Skin of body (tissue), 2 donors: ENCODE measurements around the gene ADAMTS16. TPM values are rescaled to one million over a fixed set of nuclear protein-coding genes. Genes with fewer than 3 reads are reported as not detected.
"Not testable (repeated sequence)": the region's sequence is repeated elsewhere in the genome, so short reads cannot be mapped to it uniquely, and the experiment has no call there.

Source experiments
- DNase-seq: peaks from one replicate; lab custom pipeline; 2025; lab: John Stamatoyannopoulos, UW
- total RNA-seq: library from RNA; depleted of rRNA; stranded (reverse); fragments of >200 nt; gene quantifications from one replicate; pipeline ENCODE4 v1.2.3, GENCODE V29; 2014

The ADAMTS16 gene, protein sequence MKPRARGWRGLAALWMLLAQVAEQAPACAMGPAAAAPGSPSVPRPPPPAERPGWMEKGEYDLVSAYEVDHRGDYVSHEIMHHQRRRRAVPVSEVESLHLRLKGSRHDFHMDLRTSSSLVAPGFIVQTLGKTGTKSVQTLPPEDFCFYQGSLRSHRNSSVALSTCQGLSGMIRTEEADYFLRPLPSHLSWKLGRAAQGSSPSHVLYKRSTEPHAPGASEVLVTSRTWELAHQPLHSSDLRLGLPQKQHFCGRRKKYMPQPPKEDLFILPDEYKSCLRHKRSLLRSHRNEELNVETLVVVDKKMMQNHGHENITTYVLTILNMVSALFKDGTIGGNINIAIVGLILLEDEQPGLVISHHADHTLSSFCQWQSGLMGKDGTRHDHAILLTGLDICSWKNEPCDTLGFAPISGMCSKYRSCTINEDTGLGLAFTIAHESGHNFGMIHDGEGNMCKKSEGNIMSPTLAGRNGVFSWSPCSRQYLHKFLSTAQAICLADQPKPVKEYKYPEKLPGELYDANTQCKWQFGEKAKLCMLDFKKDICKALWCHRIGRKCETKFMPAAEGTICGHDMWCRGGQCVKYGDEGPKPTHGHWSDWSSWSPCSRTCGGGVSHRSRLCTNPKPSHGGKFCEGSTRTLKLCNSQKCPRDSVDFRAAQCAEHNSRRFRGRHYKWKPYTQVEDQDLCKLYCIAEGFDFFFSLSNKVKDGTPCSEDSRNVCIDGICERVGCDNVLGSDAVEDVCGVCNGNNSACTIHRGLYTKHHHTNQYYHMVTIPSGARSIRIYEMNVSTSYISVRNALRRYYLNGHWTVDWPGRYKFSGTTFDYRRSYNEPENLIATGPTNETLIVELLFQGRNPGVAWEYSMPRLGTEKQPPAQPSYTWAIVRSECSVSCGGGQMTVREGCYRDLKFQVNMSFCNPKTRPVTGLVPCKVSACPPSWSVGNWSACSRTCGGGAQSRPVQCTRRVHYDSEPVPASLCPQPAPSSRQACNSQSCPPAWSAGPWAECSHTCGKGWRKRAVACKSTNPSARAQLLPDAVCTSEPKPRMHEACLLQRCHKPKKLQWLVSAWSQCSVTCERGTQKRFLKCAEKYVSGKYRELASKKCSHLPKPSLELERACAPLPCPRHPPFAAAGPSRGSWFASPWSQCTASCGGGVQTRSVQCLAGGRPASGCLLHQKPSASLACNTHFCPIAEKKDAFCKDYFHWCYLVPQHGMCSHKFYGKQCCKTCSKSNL
- 3.1 TPM for total RNA-seq

DNA sequence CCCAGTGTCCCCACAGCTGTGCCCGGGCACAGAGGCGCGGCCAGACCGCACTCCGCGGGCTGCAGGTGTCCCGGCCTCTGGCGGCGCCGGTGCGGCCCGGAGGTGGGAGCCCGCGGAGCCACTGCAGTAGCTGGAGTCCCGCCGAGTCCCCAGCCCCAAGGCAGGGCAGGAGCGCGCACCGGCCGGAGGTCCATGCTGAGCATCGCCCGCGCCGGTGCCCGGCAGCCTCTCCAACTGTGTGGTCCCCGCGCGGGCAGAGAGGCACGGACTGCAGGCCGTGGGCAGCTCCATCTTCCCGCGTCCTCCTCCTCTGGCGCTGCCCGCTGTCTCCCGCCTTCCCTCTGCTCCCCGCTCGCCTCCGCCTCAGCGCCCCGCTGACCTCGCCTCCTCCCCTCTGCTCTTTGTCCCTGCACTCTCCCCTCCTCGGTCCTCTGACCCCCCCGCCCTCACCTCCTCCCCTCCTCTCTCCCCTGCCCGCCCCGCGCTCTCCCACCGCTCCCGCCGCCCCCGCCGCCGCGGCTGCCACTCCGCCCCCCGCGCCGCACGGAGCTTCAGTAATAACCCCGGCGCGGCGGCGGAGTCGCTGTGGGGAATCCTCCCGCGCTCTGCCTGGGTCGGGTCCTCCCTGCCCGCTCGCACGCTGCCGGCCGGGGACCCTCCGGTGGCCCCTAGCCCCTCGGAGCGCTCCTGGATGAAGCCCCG lies at the start of gene ADAMTS16:
ADAMTS16 (plus strand) TSS at position 554 of the 702 bp plus-strand sequence; CDS start at position 692, 138 bp downstream.
- no peak for DNase-seq

DNA sequence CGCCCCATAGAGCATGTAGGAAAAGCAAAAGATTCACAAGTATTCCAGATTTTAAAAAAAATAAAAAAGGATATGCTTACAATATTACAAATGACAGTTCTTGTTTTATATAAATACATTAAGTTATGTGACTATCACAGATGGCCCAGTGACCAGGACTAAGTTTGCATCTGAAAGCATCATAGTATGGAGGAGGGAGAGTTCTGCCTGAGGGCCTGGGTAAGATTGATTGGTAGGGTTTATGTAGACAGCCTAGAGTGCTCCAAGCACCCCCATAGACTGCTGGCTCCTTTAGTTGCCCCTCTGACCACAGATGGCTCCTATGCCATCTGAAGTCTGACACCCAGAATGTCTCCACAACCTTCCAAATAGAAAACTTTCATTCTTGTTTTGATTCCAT lies 48.0 kb upstream of the ADAMTS16 start:
- DNase-seq = no peak

DNA sequence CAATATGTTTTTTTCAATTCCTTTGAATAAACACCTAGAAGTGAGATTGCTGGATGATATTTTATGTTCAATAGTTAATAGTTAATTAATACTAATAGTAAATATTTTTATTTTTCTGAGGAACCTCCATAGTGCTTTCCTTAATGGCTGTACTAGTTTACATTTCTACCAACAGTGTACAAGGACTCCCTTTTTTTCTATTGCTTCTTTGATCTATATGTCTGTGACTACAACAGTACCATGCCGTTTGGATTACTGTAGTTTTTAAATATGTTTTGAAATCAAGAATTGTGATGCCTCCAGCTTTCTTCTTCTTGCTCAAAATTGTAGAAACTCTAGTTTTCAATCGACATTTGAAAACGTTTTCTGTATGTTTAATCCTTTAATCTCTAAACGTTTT lies 39.5 kb upstream of the ADAMTS16 start:
- no peak for DNase-seq

DNA sequence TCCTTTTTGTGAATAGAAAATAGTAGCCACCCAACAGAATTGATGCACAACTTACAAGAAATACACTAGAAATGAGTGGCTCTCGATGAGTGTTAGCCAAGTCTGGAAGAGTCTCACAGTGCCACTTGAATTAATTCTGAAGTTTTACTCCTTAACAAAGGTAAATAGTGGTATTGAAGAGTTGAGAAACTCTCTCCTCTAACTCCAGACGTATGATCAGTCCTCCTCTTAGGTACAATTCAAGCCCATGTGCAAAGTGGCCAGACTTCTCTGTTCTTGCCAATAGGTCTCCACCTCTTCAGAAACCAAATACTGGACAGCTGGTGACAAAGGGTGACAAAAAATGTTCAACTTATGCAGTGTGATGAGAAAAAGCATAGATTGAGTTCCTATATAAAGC lies 38.5 kb upstream of the ADAMTS16 start:
- DNase-seq = no peak

DNA sequence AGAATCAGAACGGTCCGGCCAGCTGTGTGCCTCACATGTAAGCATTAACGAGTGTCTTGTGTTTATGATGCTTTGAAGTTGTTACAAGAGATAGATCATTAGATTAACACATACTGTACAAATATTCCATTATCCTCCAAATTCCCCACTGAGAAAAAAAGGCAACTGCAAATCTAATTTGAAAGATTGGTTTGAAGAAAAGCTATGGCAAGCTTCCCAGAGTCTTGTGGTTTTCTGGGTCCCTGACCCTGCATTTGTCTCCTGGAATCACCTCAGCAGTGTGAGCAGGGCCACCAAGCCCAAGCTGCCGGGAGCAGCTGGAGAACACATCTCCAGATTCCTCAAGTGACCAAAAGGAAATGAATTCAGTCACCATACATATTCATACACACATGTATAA lies 36.9 kb upstream of the ADAMTS16 start:
- DNase-seq = no peak

DNA sequence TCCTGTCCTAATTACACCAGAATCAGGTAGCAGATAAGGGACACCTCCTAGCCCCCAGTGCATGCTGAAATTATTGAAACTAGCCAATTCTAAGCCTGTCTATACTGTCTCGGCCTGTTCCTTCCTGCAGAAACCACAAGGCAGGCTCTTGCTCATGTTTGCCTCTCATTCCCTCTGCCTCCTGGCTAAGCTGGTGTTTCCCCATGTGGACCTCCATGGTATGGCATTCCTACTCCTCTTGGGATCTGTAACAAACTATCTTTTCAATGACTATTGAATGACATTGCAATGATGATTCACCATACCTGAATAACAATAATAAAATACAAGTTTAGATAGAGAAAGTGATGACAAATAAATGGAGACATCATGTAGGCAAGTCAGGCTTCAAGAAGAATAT lies 35.6 kb upstream of the ADAMTS16 start:
- no peak for DNase-seq

DNA sequence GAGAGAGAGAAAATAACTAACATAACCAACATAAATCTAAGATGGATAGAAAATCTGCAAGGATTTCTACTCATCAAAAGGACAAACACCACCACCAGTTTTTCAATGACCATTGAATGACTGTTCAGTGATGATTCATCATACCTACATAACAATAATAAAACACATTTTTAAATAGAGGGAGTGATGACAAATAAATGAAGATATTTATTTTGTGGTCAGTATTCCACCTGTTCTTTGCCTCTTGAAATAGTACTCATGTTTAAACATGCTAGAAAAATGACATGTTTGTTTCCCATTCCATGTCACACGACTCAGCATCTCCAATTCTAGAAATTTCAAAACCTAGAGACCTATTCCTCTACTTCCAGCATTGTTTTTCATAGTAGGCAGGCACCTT lies 34.6 kb upstream of the ADAMTS16 start:
- DNase-seq = no peak

DNA sequence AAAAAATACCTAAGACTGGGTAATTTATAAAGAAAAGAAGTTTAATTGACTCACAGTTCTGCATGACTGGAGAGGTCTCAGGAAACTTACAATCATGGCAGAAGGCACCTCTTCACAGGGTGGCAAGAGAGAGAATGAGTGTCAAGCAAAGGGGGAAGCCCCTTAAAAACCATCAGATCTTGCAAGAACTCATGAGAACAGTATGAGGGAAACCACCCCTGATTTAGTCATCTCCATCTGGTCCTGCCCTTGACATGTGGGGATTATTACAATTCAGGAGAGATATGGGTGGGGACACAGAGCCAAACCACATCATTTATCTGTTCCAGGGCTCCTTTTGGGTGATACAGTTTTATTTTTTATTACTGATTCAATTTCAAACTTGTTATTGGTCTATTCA lies 23.2 kb upstream of the ADAMTS16 start:
- no peak for DNase-seq

DNA sequence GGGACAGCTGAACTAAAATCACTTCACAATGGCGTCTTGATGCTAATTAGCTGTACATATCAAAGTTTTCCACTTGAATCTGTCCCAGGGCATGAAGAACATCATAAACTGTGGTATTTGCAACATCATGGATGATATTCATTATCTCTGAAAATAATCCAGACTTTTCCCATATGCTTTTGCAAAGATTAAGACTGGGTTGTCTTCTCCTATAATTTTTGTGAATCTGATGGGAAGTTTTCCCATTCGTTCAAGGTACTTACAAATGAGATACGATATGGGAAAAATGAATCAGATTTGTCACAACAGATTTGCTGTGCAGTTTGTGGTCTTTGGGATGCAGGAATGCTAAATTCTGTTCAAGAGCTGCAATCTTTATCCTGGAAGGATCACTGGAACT lies 17.4 kb upstream of the ADAMTS16 start:
- no peak for DNase-seq

DNA sequence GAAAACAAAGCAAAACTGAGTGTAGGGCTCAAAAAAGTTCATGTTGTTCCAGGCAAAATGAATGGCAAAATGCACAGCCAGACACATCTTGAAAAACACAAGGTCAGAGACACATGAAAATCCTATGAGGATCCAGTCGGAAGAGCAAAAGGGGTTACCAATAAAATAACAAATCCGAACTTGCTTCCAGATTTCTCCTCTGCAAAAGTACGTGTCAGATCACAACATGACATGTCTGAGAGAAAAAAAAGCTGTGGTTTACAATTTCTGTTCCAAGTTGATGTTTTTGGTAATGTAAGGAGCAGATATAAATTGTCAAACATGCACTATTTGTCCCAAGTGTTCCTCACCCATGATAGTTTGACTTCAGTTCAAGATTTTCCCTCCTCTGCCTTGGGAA lies 15.9 kb upstream of the ADAMTS16 start:
- DNase-seq = no peak

DNA sequence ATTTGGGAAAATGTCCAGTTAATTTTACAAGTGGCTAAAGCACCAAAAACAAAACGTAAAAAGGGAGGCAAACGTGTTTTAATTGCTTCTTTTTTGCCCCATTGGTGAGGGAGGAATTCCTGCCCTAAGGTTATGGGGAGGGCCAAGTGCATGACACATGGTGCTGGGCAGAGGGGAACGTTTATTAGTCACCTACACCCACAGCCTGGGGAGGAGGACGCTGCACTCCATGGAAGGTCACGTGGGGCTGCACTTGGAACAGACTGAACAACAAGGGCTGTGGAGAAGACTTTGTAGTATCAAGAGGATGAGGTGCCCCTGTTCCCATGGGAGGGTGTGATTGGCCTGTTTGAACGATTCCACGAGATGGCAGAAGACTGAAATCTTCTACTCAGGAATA lies 13.7 kb upstream of the ADAMTS16 start:
- no peak for DNase-seq

DNA sequence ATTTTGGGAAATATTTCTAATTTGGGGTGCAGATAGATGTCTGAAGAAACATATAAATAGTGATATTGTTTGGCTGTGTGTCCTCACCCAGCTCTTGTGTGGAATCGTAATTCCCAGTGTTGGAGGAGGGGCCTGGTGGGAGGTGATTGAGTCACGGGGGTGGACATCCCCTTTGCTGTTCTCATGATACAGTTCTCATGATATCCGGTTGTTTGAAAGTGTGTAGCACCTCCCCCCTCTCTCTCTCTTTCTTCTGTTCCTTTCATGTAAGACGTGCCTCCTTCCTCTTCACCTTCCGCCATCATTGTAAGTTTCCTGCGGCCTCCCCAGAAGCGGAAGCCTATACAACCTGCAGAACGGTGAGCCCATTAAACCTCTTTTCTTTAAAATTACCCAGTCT lies 11.4 kb upstream of the ADAMTS16 start:
- DNase-seq = no peak

DNA sequence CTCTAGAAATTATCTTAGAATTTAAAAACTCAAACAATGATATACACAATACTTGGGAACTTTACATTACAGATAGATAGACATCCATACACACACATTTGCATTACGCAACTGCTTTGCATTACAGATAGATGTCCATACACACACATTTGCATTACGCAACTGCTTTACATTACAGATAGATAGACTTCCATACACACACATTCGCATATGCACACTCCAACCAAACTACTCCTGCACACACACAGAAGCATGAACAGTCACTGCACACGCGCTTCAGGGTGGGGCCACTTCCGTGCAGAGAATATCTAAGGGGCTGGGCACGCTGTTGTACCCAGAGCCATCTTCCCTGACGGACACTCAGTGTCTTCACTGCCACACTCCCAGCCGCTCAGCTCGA lies 7.9 kb upstream of the ADAMTS16 start:
- no peak for DNase-seq

DNA sequence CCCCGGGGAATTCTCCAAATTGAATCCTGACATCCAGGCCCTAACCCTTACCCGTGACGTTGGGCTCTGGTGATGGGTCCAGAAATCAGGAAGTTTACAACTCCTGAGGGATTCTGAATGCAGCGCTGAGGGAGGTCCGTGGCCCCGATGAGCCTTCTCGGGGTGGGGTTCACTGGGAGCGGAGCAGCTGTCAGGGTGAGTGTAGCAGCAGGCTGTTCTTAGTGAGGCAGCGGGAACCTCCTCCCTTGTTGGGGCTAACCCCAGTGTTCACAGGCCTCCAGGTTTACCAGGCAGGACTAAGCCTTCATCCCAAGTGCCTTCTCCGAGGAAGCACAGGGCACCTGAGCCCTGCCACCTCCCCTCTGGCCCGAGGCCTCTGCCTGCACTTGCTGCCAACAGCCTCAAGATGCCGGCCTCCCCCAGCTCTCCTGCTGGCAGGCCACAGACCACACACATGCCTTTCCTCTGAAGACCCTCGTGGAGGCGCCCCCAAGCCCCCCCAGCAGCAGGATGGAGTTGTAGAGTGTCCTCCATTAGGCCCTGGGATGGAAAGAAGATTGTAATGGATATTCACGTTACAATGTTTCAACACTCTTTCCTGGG lies 7.3 kb upstream of the ADAMTS16 start:
- no peak for DNase-seq

DNA sequence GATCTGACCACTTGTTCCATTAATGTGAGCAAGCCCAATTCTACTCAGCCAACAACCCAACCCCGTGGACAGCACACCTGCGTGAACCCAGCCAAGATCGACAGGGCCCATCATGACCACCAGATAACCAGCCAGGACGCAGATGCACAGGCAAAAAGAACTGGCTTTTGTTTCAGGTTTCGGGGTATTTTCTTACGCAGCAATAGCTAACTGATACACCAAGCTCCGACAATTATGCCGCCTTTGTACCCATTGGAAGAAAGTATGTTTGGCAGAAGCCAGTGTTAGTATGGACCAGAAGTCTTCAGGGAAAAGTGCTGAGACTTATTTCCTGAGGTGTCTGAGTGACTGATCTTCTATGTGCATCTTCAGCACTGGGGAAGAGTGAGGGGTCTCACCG lies 6.0 kb upstream of the ADAMTS16 start:
- DNase-seq = no peak

DNA sequence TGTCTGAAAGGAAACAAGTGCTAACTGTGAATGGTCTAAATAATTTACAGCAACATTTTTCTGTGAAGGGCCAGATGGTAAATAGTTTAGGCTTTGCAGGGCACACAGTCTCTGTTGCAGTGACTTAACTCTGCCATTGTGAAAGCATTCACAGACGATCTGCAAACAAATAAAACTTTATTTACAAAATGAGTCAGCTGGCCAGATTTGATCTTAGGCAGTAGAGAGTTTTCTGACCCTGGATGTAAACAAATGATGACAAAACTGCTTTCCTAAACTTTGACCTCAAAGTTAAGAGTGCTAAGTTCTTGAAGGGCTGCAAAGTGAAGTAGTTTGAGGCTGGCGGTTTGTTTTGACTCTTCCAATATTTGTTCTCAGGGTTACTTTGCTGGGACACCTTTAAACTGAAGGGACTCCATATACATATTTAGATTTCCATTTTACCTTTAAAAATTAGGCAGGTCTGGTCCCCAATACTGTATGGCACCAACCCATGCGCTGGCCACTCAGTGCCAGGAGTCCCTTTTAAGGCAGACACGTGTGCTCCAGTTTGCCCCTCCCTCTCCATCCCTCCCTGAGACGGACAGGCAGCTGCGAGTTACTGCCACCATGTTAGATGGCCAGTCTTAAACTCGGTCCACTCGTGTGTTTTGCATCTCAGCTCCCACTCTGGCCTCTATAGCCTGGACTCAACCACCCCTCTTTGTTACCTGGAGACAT lies 4.0 kb upstream of the ADAMTS16 start:
- DNase-seq = no peak

DNA sequence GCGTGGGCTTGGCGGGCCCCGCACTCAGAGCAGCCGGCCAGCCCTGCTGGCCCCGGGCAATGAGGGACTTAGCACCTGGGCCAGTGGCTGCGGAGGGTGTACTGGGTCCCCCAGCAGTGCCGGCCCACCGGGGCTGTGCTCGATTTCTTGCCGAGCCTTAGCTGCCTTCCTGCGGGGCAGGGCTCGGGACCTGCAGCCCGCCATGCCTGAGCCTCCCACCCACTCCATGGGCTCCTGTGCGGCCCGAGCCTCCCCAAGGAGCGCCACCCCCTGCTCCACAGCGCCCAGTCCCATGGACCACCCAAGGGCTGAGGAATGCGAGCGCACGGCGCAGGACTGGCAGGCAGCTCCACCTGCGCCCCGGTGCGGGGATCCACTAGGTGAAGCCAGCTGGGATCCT lies 2.3 kb upstream of the ADAMTS16 start:
- DNase-seq = not testable (repeated sequence)

DNA sequence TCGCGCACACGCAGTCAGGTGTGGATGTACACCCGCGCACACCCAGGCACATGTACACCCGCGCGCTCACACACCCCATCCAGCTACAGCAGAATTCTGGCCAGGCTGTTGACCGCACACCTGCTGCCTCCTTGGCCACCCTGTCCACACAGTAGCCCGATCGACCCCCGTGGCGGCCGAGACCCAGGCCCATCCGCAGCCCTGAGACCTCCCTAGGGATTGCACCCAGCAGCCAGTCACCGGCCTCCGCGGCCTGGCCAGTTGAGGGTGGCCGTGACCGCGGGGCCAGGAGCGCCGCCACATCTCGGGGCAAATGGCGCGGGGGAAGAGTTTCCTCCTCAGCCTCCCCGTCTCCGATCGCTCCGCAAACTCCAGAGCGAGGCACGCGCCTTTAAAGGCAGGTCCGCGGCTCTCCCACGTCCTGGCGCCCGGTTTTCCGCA lies 774 bp upstream of the ADAMTS16 start:
- DNase-seq = no peak

DNA sequence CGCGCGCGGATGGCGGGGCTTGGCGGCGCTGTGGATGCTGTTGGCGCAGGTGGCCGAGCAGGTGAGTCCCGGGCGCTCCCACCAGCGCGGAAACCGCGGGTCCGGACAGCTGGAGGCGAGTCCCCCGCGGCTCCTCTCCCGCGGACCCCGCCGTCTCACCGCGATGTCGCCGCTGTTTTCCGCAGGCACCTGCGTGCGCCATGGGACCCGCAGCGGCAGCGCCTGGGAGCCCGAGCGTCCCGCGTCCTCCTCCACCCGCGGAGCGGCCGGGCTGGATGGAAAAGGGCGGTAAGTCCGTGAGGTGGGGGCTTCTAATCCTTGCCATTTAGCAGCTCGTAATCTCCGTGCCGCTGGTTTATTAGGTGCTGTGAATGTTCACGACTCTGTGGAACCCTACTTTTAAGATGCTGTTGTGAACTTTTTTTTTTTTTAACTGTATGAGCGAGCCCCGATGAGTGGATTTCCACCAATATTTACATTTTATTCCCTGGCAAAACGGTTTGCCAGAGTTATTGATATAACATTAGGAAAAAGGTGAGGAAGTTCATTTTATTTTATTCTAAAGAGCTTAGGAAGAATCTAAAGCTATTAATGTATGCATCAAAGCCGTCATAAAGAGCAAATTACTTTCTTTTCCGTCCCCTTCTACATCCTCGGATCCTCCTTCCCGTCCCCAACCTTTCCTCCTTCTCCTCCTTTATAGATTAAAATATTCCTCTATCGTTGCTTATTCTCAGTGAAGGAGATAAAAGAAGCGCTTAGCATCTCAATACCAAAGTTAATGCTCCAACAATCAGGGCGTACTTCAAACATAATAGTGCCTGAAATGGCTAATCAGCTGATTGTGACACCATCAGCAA lies 579 bp downstream of the ADAMTS16 start:
- no peak for DNase-seq
